ENCODE results near the gene FLNA.
"Not testable (repeated sequence)": the region's sequence is repeated elsewhere in the genome, so short reads cannot be mapped to it uniquely, and the experiment has no call there.

FLNA gene

DNA sequence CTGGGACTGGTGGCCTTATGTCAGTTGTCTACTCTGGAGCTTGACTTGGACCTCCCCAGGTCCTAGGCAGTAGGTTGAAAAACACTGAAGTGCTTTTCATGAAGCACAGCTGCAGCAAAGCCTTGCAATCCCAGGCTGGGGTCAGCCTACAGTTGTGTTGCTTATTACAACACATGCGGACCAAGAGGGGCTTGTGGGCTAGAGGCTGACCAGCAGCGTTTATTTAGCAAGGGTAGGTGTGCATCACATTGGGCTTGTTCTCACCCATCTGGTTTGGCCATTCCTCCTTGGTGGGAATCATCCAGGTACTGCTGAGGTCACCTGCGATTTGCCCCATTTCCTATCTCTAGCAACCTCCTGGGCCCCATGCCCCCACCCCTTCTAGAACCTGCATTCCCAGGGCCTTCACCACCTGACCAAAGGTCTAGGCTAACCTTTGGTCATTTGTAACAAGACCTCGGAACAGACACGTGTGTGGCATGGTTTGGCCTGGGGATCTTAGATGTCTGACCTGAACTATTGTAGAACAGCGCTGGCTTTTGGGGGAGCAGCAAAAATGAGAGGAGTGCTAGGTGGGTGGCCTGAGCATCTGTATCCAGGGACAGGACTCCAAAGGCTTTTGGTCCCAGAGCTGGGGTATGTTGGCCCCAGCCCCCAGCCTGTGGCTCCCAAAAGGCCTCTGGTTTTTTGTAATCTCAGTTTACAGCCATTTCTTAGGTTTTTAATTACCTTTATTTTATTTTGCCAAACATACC, 26.8 kb upstream of the FLNA start:
- Histone ChIP-seq H3K27me3 (ENCODE audit: insufficient read depth, low read length) (no peaks in the 10 kb centered on the region), H3K79me2 (ENCODE audit: insufficient read depth, low read length) (peaks cover 3% of the 10 kb centered on the region; the same call in 1 of the 2 replicates), H2AFZ (ENCODE audit: low read length) (no peak overlapping the region), H3K4me1 (ENCODE audit: insufficient read depth, low read length, severe bottlenecking) (peaks cover 22% of the 10 kb centered on the region), H3F3A (ENCODE audit: insufficient read depth, low read length) (peaks cover 10% of the 10 kb centered on the region), H3K9ac (ENCODE audit: low read length) (no peak overlapping the region), H3K4me3 (ENCODE audit: low read depth, low read length, poor library complexity, severe bottlenecking) (no peak overlapping the region), H4K20me1 (ENCODE audit: insufficient read depth, low read length) (no peaks in the 10 kb centered on the region), H3K36me3 (ENCODE audit: insufficient read depth, low read length) (peaks cover 34% of the 10 kb centered on the region), H3K9me3 (ENCODE audit: low read length) (no peaks in the 10 kb centered on the region), H3K4me2 (ENCODE audit: low read length) (no peak overlapping the region), H3K27ac (ENCODE audit: low read depth, low read length, poor library complexity, severe bottlenecking) (peak overlapping the region; percentile 46), H3K9me2 (ENCODE audit: low read depth, low read length) (no peaks in the 10 kb centered on the region)
- no peak for TF ChIP-seq EZH2 (IDR thresholded peaks at IDR 0.05; ENCODE audit: borderline replicate concordance, low read length)
- TF ChIP-seq, protein P1, sequence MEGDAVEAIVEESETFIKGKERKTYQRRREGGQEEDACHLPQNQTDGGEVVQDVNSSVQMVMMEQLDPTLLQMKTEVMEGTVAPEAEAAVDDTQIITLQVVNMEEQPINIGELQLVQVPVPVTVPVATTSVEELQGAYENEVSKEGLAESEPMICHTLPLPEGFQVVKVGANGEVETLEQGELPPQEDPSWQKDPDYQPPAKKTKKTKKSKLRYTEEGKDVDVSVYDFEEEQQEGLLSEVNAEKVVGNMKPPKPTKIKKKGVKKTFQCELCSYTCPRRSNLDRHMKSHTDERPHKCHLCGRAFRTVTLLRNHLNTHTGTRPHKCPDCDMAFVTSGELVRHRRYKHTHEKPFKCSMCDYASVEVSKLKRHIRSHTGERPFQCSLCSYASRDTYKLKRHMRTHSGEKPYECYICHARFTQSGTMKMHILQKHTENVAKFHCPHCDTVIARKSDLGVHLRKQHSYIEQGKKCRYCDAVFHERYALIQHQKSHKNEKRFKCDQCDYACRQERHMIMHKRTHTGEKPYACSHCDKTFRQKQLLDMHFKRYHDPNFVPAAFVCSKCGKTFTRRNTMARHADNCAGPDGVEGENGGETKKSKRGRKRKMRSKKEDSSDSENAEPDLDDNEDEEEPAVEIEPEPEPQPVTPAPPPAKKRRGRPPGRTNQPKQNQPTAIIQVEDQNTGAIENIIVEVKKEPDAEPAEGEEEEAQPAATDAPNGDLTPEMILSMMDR (IDR thresholded peaks at IDR 0.05; ENCODE audit: low read length): no peak

DNA sequence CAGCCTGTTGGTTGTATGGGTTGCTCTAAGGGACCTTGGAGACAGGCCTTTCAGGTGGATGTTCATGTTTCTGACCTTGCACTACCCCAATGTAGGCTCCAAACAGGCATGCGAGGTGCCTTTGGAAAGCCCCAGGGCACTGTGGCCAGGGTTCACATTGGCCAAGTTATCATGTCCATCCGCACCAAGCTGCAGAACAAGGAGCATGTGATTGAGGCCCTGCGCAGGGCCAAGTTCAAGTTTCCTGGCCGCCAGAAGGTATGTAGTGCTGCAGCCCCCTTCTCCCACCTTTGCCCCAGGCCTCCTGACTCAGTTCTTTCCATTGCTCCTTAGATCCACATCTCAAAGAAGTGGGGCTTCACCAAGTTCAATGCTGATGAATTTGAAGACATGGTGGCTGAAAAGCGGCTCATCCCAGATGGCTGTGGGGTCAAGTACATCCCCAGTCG, 26.0 kb upstream of the FLNA start:
- H3K4me3 ChIP-seq (ENCODE audit: low read depth, low read length, poor library complexity, severe bottlenecking); H3K9me2 ChIP-seq (ENCODE audit: low read depth, low read length); H3K9me3 ChIP-seq (ENCODE audit: low read length); H2AFZ ChIP-seq (ENCODE audit: low read length); H3K27me3 ChIP-seq (ENCODE audit: insufficient read depth, low read length); H4K20me1 ChIP-seq (ENCODE audit: insufficient read depth, low read length); H3K79me2 ChIP-seq (ENCODE audit: insufficient read depth, low read length); H3K9ac ChIP-seq (ENCODE audit: low read length): not testable (repeated sequence)
- Histone ChIP-seq H3K4me1 (ENCODE audit: insufficient read depth, low read length, severe bottlenecking) (peaks cover 22% of the 10 kb centered on the region), H3K36me3 (ENCODE audit: insufficient read depth, low read length) (peaks cover 34% of the 10 kb centered on the region), H3F3A (ENCODE audit: insufficient read depth, low read length) (peaks cover 10% of the 10 kb centered on the region), H3K4me2 (ENCODE audit: low read length) (peak overlapping the region; percentile 95; the same call in 1 of the 2 replicates), H3K27ac (ENCODE audit: low read depth, low read length, poor library complexity, severe bottlenecking) (peak overlapping the region; percentile 97)

DNA sequence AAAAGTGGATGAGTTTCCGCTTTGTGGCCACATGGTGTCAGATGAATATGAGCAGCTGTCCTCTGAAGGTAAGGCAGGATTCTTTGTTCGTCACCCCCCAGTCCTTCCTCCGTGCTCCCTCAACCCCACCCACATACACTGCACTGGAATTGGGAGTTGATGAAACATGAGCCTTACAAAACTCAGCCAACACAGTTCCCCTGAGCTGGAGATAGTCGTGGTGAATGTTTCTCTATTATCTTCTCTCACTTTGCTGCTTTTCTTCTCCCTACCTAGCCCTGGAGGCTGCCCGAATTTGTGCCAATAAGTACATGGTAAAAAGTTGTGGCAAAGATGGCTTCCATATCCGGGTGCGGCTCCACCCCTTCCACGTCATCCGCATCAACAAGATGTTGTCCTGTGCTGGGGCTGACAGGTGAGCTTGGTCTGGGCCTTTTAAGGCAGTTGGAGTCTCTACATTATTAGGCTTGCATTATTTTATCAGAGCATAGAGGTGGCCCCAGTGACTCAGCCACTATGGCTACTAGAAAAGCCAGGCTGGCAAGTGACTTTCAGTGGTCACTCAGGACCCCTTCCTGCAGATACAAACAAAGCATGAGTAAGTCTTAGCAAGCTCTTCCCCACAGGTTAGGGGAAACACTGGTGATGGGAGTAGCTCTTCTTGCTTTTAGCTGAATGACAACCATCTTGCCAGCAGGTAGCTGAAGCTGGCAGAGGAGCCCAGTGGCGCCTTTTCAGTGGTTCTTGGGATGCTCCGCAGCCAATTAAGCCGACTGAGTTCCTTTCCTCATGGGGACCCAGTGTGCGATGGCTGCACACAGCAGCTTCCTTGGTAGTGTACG, 25.3 kb upstream of the FLNA start:
- peak overlapping the region; percentile 99 for H3K9ac ChIP-seq (ENCODE audit: low read length)
- H3K9me3 ChIP-seq (ENCODE audit: low read length): no peaks in the 10 kb centered on the region
- no peaks in the 10 kb centered on the region for H3K27me3 ChIP-seq (ENCODE audit: insufficient read depth, low read length)
- H3K36me3 ChIP-seq (ENCODE audit: insufficient read depth, low read length): peaks cover 34% of the 10 kb centered on the region
- H3K4me1 ChIP-seq (ENCODE audit: insufficient read depth, low read length, severe bottlenecking): peaks cover 22% of the 10 kb centered on the region
- no peaks in the 10 kb centered on the region for H3K9me2 ChIP-seq (ENCODE audit: low read depth, low read length)
- H2AFZ ChIP-seq (ENCODE audit: low read length): no peak overlapping the region
- TF ChIP-seq, protein P1 (IDR thresholded peaks at IDR 0.05; ENCODE audit: low read length): no peak
- no peak for TF ChIP-seq EZH2 (IDR thresholded peaks at IDR 0.05; ENCODE audit: borderline replicate concordance, low read length)
- H3K27ac ChIP-seq (ENCODE audit: low read depth, low read length, poor library complexity, severe bottlenecking): peak overlapping the region; percentile 97
- no peaks in the 10 kb centered on the region for H4K20me1 ChIP-seq (ENCODE audit: insufficient read depth, low read length)
- peak overlapping the region; percentile 95 for H3K4me2 ChIP-seq (ENCODE audit: low read length)
- H3F3A ChIP-seq (ENCODE audit: insufficient read depth, low read length): peaks cover 10% of the 10 kb centered on the region
- H3K4me3 ChIP-seq (ENCODE audit: low read depth, low read length, poor library complexity, severe bottlenecking): peak overlapping the region; percentile 99
- peaks cover 3% of the 10 kb centered on the region; the same call in 1 of the 2 replicates for H3K79me2 ChIP-seq (ENCODE audit: insufficient read depth, low read length)

Data from OCI-LY1 (cell line).